Left ventricle myocardium inferior (tissue), 1 donor: ENCODE results near the gene PIWIL1. TPM values are rescaled to one million over a fixed set of nuclear protein-coding genes. Genes with fewer than 3 reads are reported as not detected.

ENCODE experiments used
- DNase-seq: peaks from one replicate; pipeline ENCODE4 v3.0.0-alpha.2; 2020
- H3K27ac ChIP-seq: fragments of 200-600 bp; replicated peaks from 2 replicates; pipeline ENCODE4 v1.8.0; 2021
- H3K27me3 ChIP-seq: fragments of 200-600 bp; 2 replicates; pipeline ENCODE4 v1.8.0; 2021; ENCODE audit warnings: low read depth
- H3K36me3 ChIP-seq: fragments of 200-600 bp; 2 replicates; pipeline ENCODE4 v1.8.0; 2021
- H3K4me1 ChIP-seq: fragments of 200-600 bp; 2 replicates; pipeline ENCODE4 v1.8.0; 2021
- H3K4me3 ChIP-seq: fragments of 200-600 bp; 2 replicates; pipeline ENCODE4 v1.8.0; 2021; ENCODE audit warnings: mild to moderate bottlenecking, moderate library complexity
- H3K9me3 ChIP-seq: fragments of 200-600 bp; replicated peaks from 2 replicates; pipeline ENCODE4 v1.8.0; 2021
- CTCF ChIP-seq: fragments of 200-600 bp; IDR thresholded peaks from 2 replicates; pipeline ENCODE4 v1.8.0; 2021; ENCODE audit warnings: antibody characterized with exemption, mild to moderate bottlenecking, borderline replicate concordance
- intact Hi-C: fragments of 100-400 bp; cut with micrococcal nuclease; formaldehyde crosslinking; loops from one replicate; pipeline ENCODE4 v1.11.0; 2022
- total RNA-seq: library from RNA; stranded (reverse); fragmentation: NEBNext Ultra II Directional; extraction: Animal tissue kit (Norgen Biotek cat#: 25700); gene quantifications from one replicate; pipeline ENCODE4 v1.2.1, GENCODE V29; 2021
- donor health status: DM: no; HTN: yes; CAD: no; lungs with severe emphysema.

Gene PIWIL1
- total RNA-seq, 1 donor from 2014 or later: not detected

- intact Hi-C loops: no loop called here
- no peak for DNase-seq
- peaks cover 28% of the 10 kb centered on the region for H3K27me3 ChIP-seq
- no peak overlapping the region for H3K4me3 ChIP-seq
- peaks cover 8% of the 10 kb centered on the region for H3K9me3 ChIP-seq
- H3K36me3 ChIP-seq: no peaks in the 10 kb centered on the region
- no peak overlapping the region for H3K27ac ChIP-seq
- no peak for TF ChIP-seq CTCF
- H3K4me1 ChIP-seq: no peaks in the 10 kb centered on the region
Observed at GRCh38 chr12:130299574-130299973, 38.1 kb upstream of the PIWIL1 start.

GRCh38 chr12:130300090-130300489, 37.6 kb upstream of the PIWIL1 start:
- TF ChIP-seq CTCF: no peak
- DNase-seq: no peak
- intact Hi-C loops: no loop called here
- Histone ChIP-seq H3K9me3 (peaks cover 8% of the 10 kb centered on the region), H3K4me1 (no peaks in the 10 kb centered on the region), H3K27ac (no peak overlapping the region), H3K27me3 (peaks cover 28% of the 10 kb centered on the region), H3K4me3 (no peak overlapping the region), H3K36me3 (no peaks in the 10 kb centered on the region)

GRCh38 chr12:130300737-130301535, 36.8 kb upstream of the PIWIL1 start:
- intact Hi-C loops: no loop called here
- TF ChIP-seq CTCF: no peak
- H3K9me3 ChIP-seq: peaks cover 8% of the 10 kb centered on the region
- no peak for DNase-seq
- H3K4me1 ChIP-seq: no peaks in the 10 kb centered on the region
- no peak overlapping the region for H3K27ac ChIP-seq
- no peak overlapping the region for H3K4me3 ChIP-seq
- no peaks in the 10 kb centered on the region for H3K36me3 ChIP-seq
- H3K27me3 ChIP-seq: peaks cover 28% of the 10 kb centered on the region

- H3K27me3 ChIP-seq: peaks cover 28% of the 10 kb centered on the region
- H3K27ac ChIP-seq: no peak overlapping the region
- intact Hi-C loops: no loop called here
- TF ChIP-seq CTCF: no peak
- no peak overlapping the region for H3K4me3 ChIP-seq
- DNase-seq: no peak
- H3K36me3 ChIP-seq: no peaks in the 10 kb centered on the region
- peaks cover 8% of the 10 kb centered on the region for H3K9me3 ChIP-seq
- H3K4me1 ChIP-seq: no peaks in the 10 kb centered on the region
Observed at GRCh38 chr12:130301559-130301958, 36.1 kb upstream of the PIWIL1 start.

GRCh38 chr12:130303781-130304180, 33.9 kb upstream of the PIWIL1 start:
- no peak for DNase-seq
- intact Hi-C loops: no loop called here
- no peaks in the 10 kb centered on the region for H3K36me3 ChIP-seq
- H3K9me3 ChIP-seq: no peaks in the 10 kb centered on the region
- H3K4me1 ChIP-seq: no peaks in the 10 kb centered on the region
- no peak overlapping the region for H3K27ac ChIP-seq
- no peak for TF ChIP-seq CTCF
- H3K4me3 ChIP-seq: no peak overlapping the region
- H3K27me3 ChIP-seq: peaks cover 41% of the 10 kb centered on the region
